MCF 10A (cell line): ENCODE measurements around the gene MRPS31. TPM values are rescaled to one million over a fixed set of nuclear protein-coding genes. Genes with fewer than 3 reads are reported as not detected.
A peak's percentile ranks its signal among the peaks of the same experiment; 100 is the strongest.
"Not testable (repeated sequence)": the region's sequence is repeated elsewhere in the genome, so short reads cannot be mapped to it uniquely, and the experiment has no call there.

Source experiments
- BruUV-seq: library from RNA; stranded (reverse); fragments of 400-500 nt; replicated peaks from 2 replicates; lab custom pipeline; 2021; lab: Mats Ljungman, UMichigan
- CTCF ChIA-PET: fragments of 300-600 bp; sonication (Branson Sonifier 250); formaldehyde crosslinking; extraction: SDS; loops from one replicate; lab custom pipeline; 2021; ENCODE audit warnings: antibody characterized with exemption, inconsistent platforms; lab: Yijun Ruan, JAX
- POLR2A ChIA-PET: fragments of 300-600, 350-650 bp; sonication (Branson Sonifier 250); formaldehyde crosslinking; extraction: SDS; loops from one replicate; lab custom pipeline; 2020; ENCODE audit warnings: antibody characterized with exemption, inconsistent platforms; lab: Yijun Ruan, JAX
- DNase-seq: peaks from one replicate; pipeline ENCODE4 v3.0.0-alpha.2; 2018; ENCODE audit not compliant: unreplicated experiment
- H3K27ac Mint-ChIP-seq: one replicate; pipeline ENCODE4 v1.8.0; 2022; ENCODE audit warnings: mild to moderate bottlenecking, low read depth, mixed read lengths; ENCODE audit not compliant: unreplicated experiment
- H3K27me3 Mint-ChIP-seq: one replicate; pipeline ENCODE4 v1.8.0; 2022; ENCODE audit warnings: mixed read lengths; ENCODE audit not compliant: insufficient read depth, unreplicated experiment
- H3K36me3 Mint-ChIP-seq: one replicate; pipeline ENCODE4 v1.8.0; 2022; ENCODE audit warnings: mild to moderate bottlenecking, moderate library complexity, mixed read lengths; ENCODE audit not compliant: insufficient read depth, unreplicated experiment
- H3K4me1 Mint-ChIP-seq: one replicate; pipeline ENCODE4 v1.8.0; 2022; ENCODE audit warnings: mixed read lengths; ENCODE audit not compliant: insufficient read depth, unreplicated experiment
- H3K4me3 Mint-ChIP-seq: one replicate; pipeline ENCODE4 v1.8.0; 2022; ENCODE audit warnings: mild to moderate bottlenecking, moderate library complexity, mixed read lengths; ENCODE audit not compliant: unreplicated experiment
- H3K9me3 Mint-ChIP-seq: one replicate; pipeline ENCODE4 v1.8.0; 2022; ENCODE audit warnings: mixed read lengths; ENCODE audit not compliant: unreplicated experiment
- CTCF ChIP-seq: fragments of 200-600 bp; IDR thresholded peaks from one replicate; pipeline ENCODE4 v1.8.0; 2022; ENCODE audit warnings: antibody characterized with exemption, mild to moderate bottlenecking; ENCODE audit not compliant: unreplicated experiment
- intact Hi-C: fragments of 100-400 bp; cut with micrococcal nuclease; formaldehyde crosslinking; loops from 2 replicates; pipeline ENCODE4 v1.14.1; 2022
- total RNA-seq: library from RNA; stranded (reverse); gene quantifications from 2 replicates; pipeline ENCODE4 v1.2.3, GENCODE V29; 2022

Gene MRPS31
- total RNA-seq, 1 experiment from 2014 or later = 19.2 TPM

GRCh38 chr13:40789275-40790153 lies 18.5 kb upstream of the MRPS31 start, which contains the start of gene SLC25A15:
Gene SLC25A15, plus strand, starts transcription at chr13:40789611. Its CDS starts 3,616 bp downstream, at chr13:40793227.
- intact Hi-C loops = loop anchor here (5.0 kb wide), 2 partner anchors 133 to 268 kb away; no protein-coding TSS in a partner anchor
- peak within 1 kb of the TSS; percentile 75 for H3K4me3 Mint-ChIP-seq
- peak; percentile 10 for TF ChIP-seq CTCF
- CTCF ChIA-PET = interaction anchor here (0.6 to 6.0 kb wide), 8 partner anchors 12 to 293 kb away, joined by 3 to 42 read pairs (median 3); no protein-coding TSS in a partner anchor
- DNase-seq = peak; percentile 84
- H3K27ac Mint-ChIP-seq = no peak within 1 kb of the TSS
- H3K27me3 Mint-ChIP-seq = no peaks in the 10 kb centered on the region
- POLR2A ChIA-PET = interaction anchor here (0.7 to 2.2 kb wide), 16 partner anchors 9 to 1752 kb away, joined by 3 to 10 read pairs (median 4); partner anchors contain the start of genes ELF1, NHLRC3 and WBP4
- BruUV-seq = no TSS peak
- no peaks in the 10 kb centered on the region for H3K9me3 Mint-ChIP-seq
- no peaks in the 10 kb centered on the region for H3K4me1 Mint-ChIP-seq
- H3K36me3 Mint-ChIP-seq = peaks cover 7% of the 10 kb centered on the region

- H3K27ac Mint-ChIP-seq, DNase-seq, H3K4me1 Mint-ChIP-seq, H3K9me3 Mint-ChIP-seq, H3K36me3 Mint-ChIP-seq, H3K27me3 Mint-ChIP-seq: not testable (repeated sequence)
- TSS peak; percentile 72 for BruUV-seq
- POLR2A ChIA-PET = interaction anchor here (0.6 to 2.2 kb wide), 13 partner anchors 11 to 1752 kb away, joined by 3 to 10 read pairs (median 4); partner anchors contain the start of genes ELF1 and WBP4
- intact Hi-C loops = loop anchor here (5.0 kb wide), 2 partner anchors 134 to 269 kb away; no protein-coding TSS in a partner anchor
- CTCF ChIA-PET = interaction anchor here (0.6 to 6.0 kb wide), 4 partner anchors 11 to 755 kb away, joined by 3 to 42 read pairs (median 3); no protein-coding TSS in a partner anchor
- H3K4me3 Mint-ChIP-seq = peak overlapping the region; percentile 75
Measured at GRCh38 chr13:40788540-40789274, 17.7 kb upstream of the MRPS31 start.

- ChIA-PET POLR2A (interaction anchor here (0.7 to 1.1 kb wide), 2 partner anchors 9 to 14 kb away, joined by 3 read pairs; no protein-coding TSS in a partner anchor), CTCF (interaction anchor here (0.7 to 6.0 kb wide), 2 partner anchors 10 to 1260 kb away, joined by 5 to 42 read pairs; no protein-coding TSS in a partner anchor)
- no TSS peak for BruUV-seq
- H3K36me3 Mint-ChIP-seq = no peaks in the 10 kb centered on the region
- H3K27ac Mint-ChIP-seq = no peak overlapping the region
- no peak overlapping the region for H3K4me3 Mint-ChIP-seq
- no peaks in the 10 kb centered on the region for H3K27me3 Mint-ChIP-seq
- H3K9me3 Mint-ChIP-seq = no peaks in the 10 kb centered on the region
- DNase-seq = no peak
- intact Hi-C loops = loop anchor here (5.0 kb wide), 2 partner anchors 135 to 270 kb away; no protein-coding TSS in a partner anchor
- TF ChIP-seq CTCF = no peak
- H3K4me1 Mint-ChIP-seq = no peaks in the 10 kb centered on the region
Measured at GRCh38 chr13:40787062-40787461, 16.1 kb upstream of the MRPS31 start.

- intact Hi-C loops = loop anchor here (5.0 kb wide), 2 partner anchors 136 to 271 kb away; no protein-coding TSS in a partner anchor
- no peak for DNase-seq
Measured at GRCh38 chr13:40786568-40786996, 15.6 kb upstream of the MRPS31 start.

More at GRCh38 chr13:40786568-40786996, 15.6 kb upstream of the MRPS31 start:
- ChIA-PET POLR2A (interaction anchor here (1.1 kb wide), 1 partner anchor 9 kb away, joined by 3 read pairs; no protein-coding TSS in a partner anchor), CTCF (interaction anchor here (0.7 to 6.0 kb wide), 2 partner anchors 9 to 1260 kb away, joined by 5 to 42 read pairs; no protein-coding TSS in a partner anchor)
- Mint-ChIP-seq H3K4me3 (no peak overlapping the region), H3K4me1 (no peaks in the 10 kb centered on the region), H3K27me3 (no peaks in the 10 kb centered on the region), H3K27ac (no peak overlapping the region), H3K36me3 (no peaks in the 10 kb centered on the region), H3K9me3 (no peaks in the 10 kb centered on the region)
- BruUV-seq = no TSS peak
- TF ChIP-seq CTCF = no peak
